ENCODE data around the gene C5orf22.

C5orf22 gene

DNA sequence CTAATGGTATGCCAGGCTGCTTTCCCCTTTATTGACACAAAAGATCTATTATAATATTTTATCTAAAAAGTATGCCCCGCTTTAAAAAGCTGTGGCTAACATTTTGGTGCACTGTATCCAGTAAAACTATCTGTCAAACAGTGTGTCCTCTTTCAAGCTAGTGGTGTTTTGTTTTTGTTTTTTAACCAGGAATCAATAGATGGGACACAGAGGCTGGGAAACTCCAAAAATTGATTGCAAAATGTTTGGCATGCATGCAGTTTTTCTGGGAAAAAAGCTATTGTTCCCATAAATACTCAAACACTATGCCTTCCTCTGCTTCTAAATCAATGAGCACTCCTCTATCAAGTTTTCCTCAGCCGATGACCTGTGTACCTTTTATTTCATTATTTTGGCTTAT lies 72.5 kb downstream of the C5orf22 start:
- POLR2A ChIA-PET = no interaction called here
- H3K4me1 ChIP-seq (ENCODE audit: control insufficient read depth, insufficient read depth, low read length) = no peaks in the 10 kb centered on the region
- no peak for TF ChIP-seq GLIS1 (tag by site-specific recombination; IDR thresholded peaks at IDR 0.05)
- TF ChIP-seq, protein P1, sequence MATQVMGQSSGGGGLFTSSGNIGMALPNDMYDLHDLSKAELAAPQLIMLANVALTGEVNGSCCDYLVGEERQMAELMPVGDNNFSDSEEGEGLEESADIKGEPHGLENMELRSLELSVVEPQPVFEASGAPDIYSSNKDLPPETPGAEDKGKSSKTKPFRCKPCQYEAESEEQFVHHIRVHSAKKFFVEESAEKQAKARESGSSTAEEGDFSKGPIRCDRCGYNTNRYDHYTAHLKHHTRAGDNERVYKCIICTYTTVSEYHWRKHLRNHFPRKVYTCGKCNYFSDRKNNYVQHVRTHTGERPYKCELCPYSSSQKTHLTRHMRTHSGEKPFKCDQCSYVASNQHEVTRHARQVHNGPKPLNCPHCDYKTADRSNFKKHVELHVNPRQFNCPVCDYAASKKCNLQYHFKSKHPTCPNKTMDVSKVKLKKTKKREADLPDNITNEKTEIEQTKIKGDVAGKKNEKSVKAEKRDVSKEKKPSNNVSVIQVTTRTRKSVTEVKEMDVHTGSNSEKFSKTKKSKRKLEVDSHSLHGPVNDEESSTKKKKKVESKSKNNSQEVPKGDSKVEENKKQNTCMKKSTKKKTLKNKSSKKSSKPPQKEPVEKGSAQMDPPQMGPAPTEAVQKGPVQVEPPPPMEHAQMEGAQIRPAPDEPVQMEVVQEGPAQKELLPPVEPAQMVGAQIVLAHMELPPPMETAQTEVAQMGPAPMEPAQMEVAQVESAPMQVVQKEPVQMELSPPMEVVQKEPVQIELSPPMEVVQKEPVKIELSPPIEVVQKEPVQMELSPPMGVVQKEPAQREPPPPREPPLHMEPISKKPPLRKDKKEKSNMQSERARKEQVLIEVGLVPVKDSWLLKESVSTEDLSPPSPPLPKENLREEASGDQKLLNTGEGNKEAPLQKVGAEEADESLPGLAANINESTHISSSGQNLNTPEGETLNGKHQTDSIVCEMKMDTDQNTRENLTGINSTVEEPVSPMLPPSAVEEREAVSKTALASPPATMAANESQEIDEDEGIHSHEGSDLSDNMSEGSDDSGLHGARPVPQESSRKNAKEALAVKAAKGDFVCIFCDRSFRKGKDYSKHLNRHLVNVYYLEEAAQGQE (tag by site-specific recombination; IDR thresholded peaks at IDR 0.05) = no peak
- no peak for TF ChIP-seq ZNF221 (tag by site-specific recombination; IDR thresholded peaks at IDR 0.05; ENCODE audit: borderline replicate concordance)
- no peak for TF ChIP-seq ZNF521 (tag by site-specific recombination; IDR thresholded peaks at IDR 0.05)
- TF ChIP-seq RBAK (tag by site-specific recombination; IDR thresholded peaks at IDR 0.05) = no peak
- no peak for TF ChIP-seq GLIS2 (tag by site-specific recombination; IDR thresholded peaks at IDR 0.05)
- CTCF ChIA-PET = interaction anchor here (0.6 to 1.1 kb wide), 7 partner anchors 9 to 763 kb away, joined by 3 to 6 read pairs (median 3); no protein-coding TSS in a partner anchor
- H3K36me3 ChIP-seq (ENCODE audit: control insufficient read depth in 2 of 2, insufficient read depth in 1 of 2, low read length in 2 of 2) = no peaks in the 10 kb centered on the region
- no peak overlapping the region for H3K27ac ChIP-seq (ENCODE audit: extremely low read depth, low read depth, low read length)
- H3K9me3 ChIP-seq (ENCODE audit: control insufficient read depth, insufficient read depth, low read depth, low read length) = no peaks in the 10 kb centered on the region
- H3K4me3 ChIP-seq (ENCODE audit: low read depth, low read length) = no peak overlapping the region

All from HEK293 (cell line).